Esophagus squamous epithelium (tissue), 5 donors: ENCODE data around the gene TMEM91. TPM values are rescaled to one million over a fixed set of nuclear protein-coding genes. Genes with fewer than 3 reads are reported as not detected.

ENCODE experiments used
- DNase-seq: peaks from one replicate; lab custom pipeline; 2025; lab: John Stamatoyannopoulos, UW
- H3K27ac ChIP-seq, 4 donors: fragments of 200-600 bp; sonication (generic); one replicate each; pipeline ENCODE4 v1.5.1; 2016 to 2019; ENCODE audit warnings: mild to moderate bottlenecking in 1 of 4
- H3K27me3 ChIP-seq, 4 donors: fragments of 200-600 bp; sonication (generic); 1 replicate in 3 of 4; 2 replicates in 1 of 4; pipeline versions ENCODE4 v1.5.1 to v1.6.0; 2017 to 2021; ENCODE audit warnings: antibody characterized with exemption in 1 of 4
- H3K36me3 ChIP-seq, 3 donors: fragments of 200-600 bp; sonication (generic); one replicate each; pipeline ENCODE4 v1.5.1; 2016 to 2019
- H3K4me1 ChIP-seq, 3 donors: fragments of 200-600 bp; sonication (generic); one replicate each; pipeline ENCODE4 v1.5.1; 2017 to 2019
- H3K4me3 ChIP-seq, 4 donors: fragments of 200-600 bp; sonication (generic); 1 replicate in 3 of 4; 2 replicates in 1 of 4; pipeline ENCODE4 v1.5.1; 2016 to 2019; ENCODE audit warnings: mild to moderate bottlenecking in 2 of 4, moderate library complexity in 1 of 4
- H3K9me3 ChIP-seq, 3 donors: fragments of 200-600 bp; sonication (generic); one replicate each; pipeline ENCODE4 v1.5.1; 2016 to 2019
- POLR2A ChIP-seq, 4 donors: fragments of 450-650 bp; IDR thresholded peaks; one replicate each; pipeline ENCODE4 v1.6.1; 2017; ENCODE audit warnings: antibody characterized with exemption in 4 of 4, mild to moderate bottlenecking in 4 of 4, moderate library complexity in 3 of 4
- WGBS, 2 donors: methylation state at CpG; one replicate each; pipeline ENCODE4 v1.1.5; 2018; 5-methylcytosine and 5-hydroxymethylcytosine counted together
- intact Hi-C: fragments of 100-400 bp; cut with DNase I; formaldehyde crosslinking; loops from one replicate; pipeline ENCODE4 v1.15.0; 2022
- total RNA-seq, 4 donors: library from RNA; depleted of rRNA; stranded (reverse); fragments of >200 nt; gene quantifications; one replicate each; pipeline ENCODE4 v1.1.0, GENCODE V29; 2016
- TF ChIP-seq, protein P1 (sequence below), 6 experiments: fragments of 450-650 bp in 4 of 6; fragments of 200-600 bp in 2 of 6; sonication (generic) in 2 of 6; IDR thresholded peaks; one replicate each; pipeline ENCODE4 v1.5.1; 2016 to 2019; ENCODE audit warnings: antibody characterized with exemption in 6 of 6, mild to moderate bottlenecking in 4 of 6, moderate library complexity in 4 of 6
- donor health status: DM: yes; HTN: yes; CAD: no.

Gene TMEM91
- total RNA-seq, 4 donors from 2014 or later, result 6.2 to 15.8 (median 9.3) TPM

DNA sequence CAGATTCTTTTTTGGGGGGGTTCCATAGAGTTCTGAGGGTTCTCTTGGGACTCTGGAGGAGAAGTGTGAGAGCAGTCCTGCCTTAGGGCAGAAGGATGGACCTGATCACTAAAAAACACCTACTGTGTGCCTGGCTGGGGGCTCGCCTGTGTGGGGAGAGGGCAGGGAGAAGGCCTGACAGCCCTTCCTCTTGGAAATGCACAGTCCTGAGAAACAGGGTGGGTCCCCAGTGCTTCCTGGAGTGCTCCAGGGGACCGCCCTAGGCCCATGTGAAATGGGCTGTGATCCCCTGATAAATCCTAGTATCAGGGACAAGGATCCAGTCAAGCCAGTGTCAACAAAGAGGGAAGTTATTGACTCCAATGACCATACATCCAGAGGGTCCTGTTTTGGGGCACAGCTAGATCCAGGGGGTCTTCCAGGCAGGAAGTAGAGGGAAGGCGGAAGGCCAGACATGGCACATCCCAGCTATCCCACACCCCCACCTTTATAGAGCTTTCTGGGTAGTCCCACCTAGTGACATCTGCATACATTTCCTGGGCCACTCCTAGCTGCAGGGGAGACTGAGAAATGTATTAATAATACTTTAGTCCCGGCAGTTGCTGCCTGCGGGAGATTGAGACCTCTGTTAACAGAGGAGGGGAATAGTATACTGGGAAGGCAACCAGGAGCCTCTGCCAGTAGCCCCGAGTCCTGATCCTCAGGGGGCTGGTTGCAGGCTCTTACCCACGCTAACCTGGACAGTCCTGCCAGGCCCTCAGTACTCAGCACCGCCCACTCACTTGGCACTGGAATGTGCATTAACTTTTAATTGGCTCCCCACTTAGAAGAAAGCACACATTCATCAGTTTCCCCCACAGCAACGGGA lies 35.0 kb downstream of the TMEM91 start:
- TF ChIP-seq, protein P1, sequence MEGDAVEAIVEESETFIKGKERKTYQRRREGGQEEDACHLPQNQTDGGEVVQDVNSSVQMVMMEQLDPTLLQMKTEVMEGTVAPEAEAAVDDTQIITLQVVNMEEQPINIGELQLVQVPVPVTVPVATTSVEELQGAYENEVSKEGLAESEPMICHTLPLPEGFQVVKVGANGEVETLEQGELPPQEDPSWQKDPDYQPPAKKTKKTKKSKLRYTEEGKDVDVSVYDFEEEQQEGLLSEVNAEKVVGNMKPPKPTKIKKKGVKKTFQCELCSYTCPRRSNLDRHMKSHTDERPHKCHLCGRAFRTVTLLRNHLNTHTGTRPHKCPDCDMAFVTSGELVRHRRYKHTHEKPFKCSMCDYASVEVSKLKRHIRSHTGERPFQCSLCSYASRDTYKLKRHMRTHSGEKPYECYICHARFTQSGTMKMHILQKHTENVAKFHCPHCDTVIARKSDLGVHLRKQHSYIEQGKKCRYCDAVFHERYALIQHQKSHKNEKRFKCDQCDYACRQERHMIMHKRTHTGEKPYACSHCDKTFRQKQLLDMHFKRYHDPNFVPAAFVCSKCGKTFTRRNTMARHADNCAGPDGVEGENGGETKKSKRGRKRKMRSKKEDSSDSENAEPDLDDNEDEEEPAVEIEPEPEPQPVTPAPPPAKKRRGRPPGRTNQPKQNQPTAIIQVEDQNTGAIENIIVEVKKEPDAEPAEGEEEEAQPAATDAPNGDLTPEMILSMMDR (IDR thresholded peaks at IDR 0.05), result no peak
- TF ChIP-seq POLR2A (IDR thresholded peaks at IDR 0.05), result no peak
- no peaks in the 10 kb centered on the region for H3K27me3 ChIP-seq
- no peak overlapping the region for H3K4me3 ChIP-seq
- peak overlapping the region; percentile 39 to 81 (median 60) for H3K27ac ChIP-seq
- peaks cover 7 to 65% (median 25%) of the 10 kb centered on the region in 3 donors for H3K36me3 ChIP-seq
- 31 to 89% methylated on average over 3 to 5 of the region's 9 CpGs for WGBS, 2 donors
- H3K9me3 ChIP-seq, result no peaks in the 10 kb centered on the region
- no peak for DNase-seq
- peaks cover 21 to 73% (median 24%) of the 10 kb centered on the region in 3 donors for H3K4me1 ChIP-seq
- intact Hi-C loops, result no loop called here

DNA sequence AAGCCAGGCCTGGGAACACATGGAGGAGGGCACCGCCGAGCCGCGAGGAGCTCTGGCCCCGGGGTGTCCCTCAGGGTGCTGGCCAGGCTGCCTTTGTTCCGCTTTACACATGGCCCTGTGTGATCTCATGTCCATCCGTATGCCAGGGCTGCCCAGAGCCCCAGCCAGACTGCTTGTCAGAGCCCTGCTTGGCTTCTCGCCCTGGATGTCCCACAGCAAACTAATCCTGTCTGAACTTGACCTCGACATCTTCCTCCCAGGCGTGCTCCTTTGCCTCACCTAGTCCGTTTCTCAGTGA lies 35.6 kb downstream of the TMEM91 start:
- peaks cover 19 to 68% (median 21%) of the 10 kb centered on the region in 3 donors for H3K4me1 ChIP-seq
- no peaks in the 10 kb centered on the region for H3K9me3 ChIP-seq
- H3K27me3 ChIP-seq, result no peaks in the 10 kb centered on the region
- intact Hi-C loops, result no loop called here
- H3K27ac ChIP-seq, result peak overlapping the region; percentile 39 to 81 (median 60)
- no peak overlapping the region for H3K4me3 ChIP-seq
- TF ChIP-seq POLR2A (IDR thresholded peaks at IDR 0.05), result no peak
- TF ChIP-seq, protein P1 (IDR thresholded peaks at IDR 0.05), result no peak
- 44 to 53% methylated on average over 10 to 11 of the region's 11 CpGs for WGBS, 2 donors
- no peak for DNase-seq
- peaks cover 8 to 71% (median 25%) of the 10 kb centered on the region in 3 donors for H3K36me3 ChIP-seq

DNA sequence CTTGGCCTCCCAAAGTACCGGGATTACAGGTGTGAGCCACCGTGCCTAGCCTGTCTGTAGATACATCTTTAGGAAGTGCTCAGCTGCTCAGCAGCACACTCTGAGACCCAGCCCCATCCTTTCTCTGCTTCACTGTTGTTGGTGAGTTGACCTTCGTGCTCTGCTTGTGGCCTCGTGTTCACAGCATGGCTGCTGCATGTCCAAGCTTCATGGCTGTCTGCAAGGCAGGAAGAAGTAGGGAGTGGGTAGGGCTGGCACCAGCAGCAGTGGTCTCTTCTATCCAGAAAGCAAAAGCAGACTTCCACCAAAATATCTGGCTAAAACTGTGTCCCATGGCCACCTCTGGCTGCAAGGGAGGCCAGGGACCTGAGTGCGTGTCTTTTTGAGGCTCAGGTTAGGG lies 36.6 kb downstream of the TMEM91 start:
- Histone ChIP-seq H3K4me3 (no peak overlapping the region), H3K27me3 (no peaks in the 10 kb centered on the region), H3K27ac (no peak overlapping the region), H3K4me1 (peaks cover 19 to 57% (median 21%) of the 10 kb centered on the region in 3 donors), H3K9me3 (no peaks in the 10 kb centered on the region), H3K36me3 (peaks cover 8 to 78% (median 25%) of the 10 kb centered on the region in 3 donors)
- no peak for DNase-seq
- intact Hi-C loops, result no loop called here
- TF ChIP-seq, protein P1 (IDR thresholded peaks at IDR 0.05), result no peak
- no peak for TF ChIP-seq POLR2A (IDR thresholded peaks at IDR 0.05)
- 89 to 100% methylated on average over 2 to 5 of the region's 5 CpGs for WGBS, 2 donors

DNA sequence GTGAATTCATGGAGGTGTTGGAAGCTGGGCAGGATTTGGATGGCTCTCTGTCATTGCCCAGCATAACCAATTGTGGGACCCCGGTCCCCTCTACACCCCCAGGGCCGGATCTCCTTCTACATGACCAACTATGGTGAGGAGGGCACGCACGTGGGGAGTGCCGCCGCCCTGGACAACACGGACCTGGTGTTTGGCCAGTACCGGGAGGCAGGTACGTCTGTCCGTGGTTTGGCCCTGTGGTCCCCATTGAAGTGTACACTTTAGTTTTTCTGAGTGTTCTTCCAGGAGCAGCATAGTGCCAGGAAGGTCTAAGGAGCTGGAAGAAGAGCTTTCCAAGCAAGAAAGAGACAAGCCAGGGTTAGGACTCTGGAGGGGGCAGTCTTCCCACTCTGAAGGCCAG lies 37.6 kb downstream of the TMEM91 start:
- 83 to 100% methylated on average over 1 to 6 of the region's 10 CpGs for WGBS, 2 donors
- intact Hi-C loops, result no loop called here
- no peaks in the 10 kb centered on the region for H3K9me3 ChIP-seq
- H3K36me3 ChIP-seq, result peaks cover 12 to 88% (median 27%) of the 10 kb centered on the region in 3 donors
- DNase-seq, result no peak
- peaks cover 19 to 47% (median 19%) of the 10 kb centered on the region in 3 donors for H3K4me1 ChIP-seq
- no peaks in the 10 kb centered on the region for H3K27me3 ChIP-seq
- H3K4me3 ChIP-seq, result no peak overlapping the region
- TF ChIP-seq, protein P1 (IDR thresholded peaks at IDR 0.05), result no peak
- no peak for TF ChIP-seq POLR2A (IDR thresholded peaks at IDR 0.05)
- no peak overlapping the region for H3K27ac ChIP-seq

DNA sequence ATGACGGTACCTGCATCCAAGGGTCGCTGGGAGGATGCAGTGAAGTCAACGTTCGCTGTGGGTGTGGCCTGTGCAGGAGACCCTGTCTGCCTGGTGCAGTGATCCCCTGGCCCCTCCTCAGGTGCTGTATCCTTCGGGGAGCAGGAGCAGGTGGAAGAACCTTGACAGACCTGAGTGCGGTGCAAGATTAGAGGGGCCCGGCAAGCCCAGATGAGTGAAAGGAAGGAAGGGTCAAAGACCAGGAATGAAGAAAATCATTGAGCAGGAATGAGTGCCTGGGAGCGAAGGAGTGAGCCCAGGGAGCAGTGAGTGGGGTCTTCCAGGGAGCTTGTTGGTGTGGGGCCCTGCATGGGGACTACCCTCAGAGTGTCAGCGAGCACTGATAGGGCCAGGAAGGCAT lies 38.1 kb downstream of the TMEM91 start:
- H3K4me1 ChIP-seq, result peaks cover 14 to 42% (median 19%) of the 10 kb centered on the region in 3 donors
- 90 to 93% methylated on average over 8 to 9 of the region's 9 CpGs for WGBS, 2 donors
- DNase-seq, result no peak
- H3K27ac ChIP-seq, result peak overlapping the region in 1 of 4 donors; percentile 74
- intact Hi-C loops, result no loop called here
- H3K9me3 ChIP-seq, result no peaks in the 10 kb centered on the region
- H3K36me3 ChIP-seq, result peaks cover 17 to 93% (median 32%) of the 10 kb centered on the region in 3 donors
- H3K27me3 ChIP-seq, result no peaks in the 10 kb centered on the region
- H3K4me3 ChIP-seq, result no peak overlapping the region
- no peak for TF ChIP-seq POLR2A (IDR thresholded peaks at IDR 0.05)
- TF ChIP-seq, protein P1 (IDR thresholded peaks at IDR 0.05), result no peak
